Sigmoid colon (tissue), 7 donors: ENCODE data around the gene PLSCR3. TPM values are rescaled to one million over a fixed set of nuclear protein-coding genes. Genes with fewer than 3 reads are reported as not detected.

Experiments used
- DNase-seq: peaks from one replicate; pipeline ENCODE4 v3.0.0-alpha.2; 2019
- H3K27ac ChIP-seq, 4 donors: fragments of 200-600 bp; sonication (generic); one replicate each; pipeline ENCODE4 v1.5.1; 2016 to 2019; ENCODE audit warnings: mild to moderate bottlenecking in 1 of 4
- H3K27me3 ChIP-seq, 3 donors: fragments of 200-600 bp; sonication (generic); one replicate each; pipeline ENCODE4 v1.5.1; 2019; ENCODE audit warnings: mild to moderate bottlenecking in 1 of 3
- H3K36me3 ChIP-seq, 4 donors: fragments of 200-600 bp; sonication (generic); one replicate each; pipeline ENCODE4 v1.5.1; 2016 to 2019
- H3K4me1 ChIP-seq, 4 donors: fragments of 200-600 bp; sonication (generic); one replicate each; pipeline ENCODE4 v1.5.1; 2017 to 2019
- H3K4me3 ChIP-seq, 4 donors: fragments of 200-600 bp; sonication (generic); one replicate each; pipeline ENCODE4 v1.5.1; 2017 to 2019; ENCODE audit warnings: mild to moderate bottlenecking in 2 of 4, moderate library complexity in 1 of 4
- H3K9me3 ChIP-seq, 4 donors: fragments of 200-600 bp in 3 of 4; sonication (generic) in 3 of 4; one replicate each; pipeline versions ENCODE4 v1.5.1 to v1.6.1; 2013 to 2019
- EP300 ChIP-seq, 4 donors: sonication (generic); formaldehyde crosslinking; IDR thresholded peaks; one replicate each; pipeline ENCODE4 v1.6.1; 2017; ENCODE audit warnings: antibody characterized with exemption in 4 of 4
- POLR2A ChIP-seq, 2 donors: fragments of 450-650 bp; IDR thresholded peaks; one replicate each; pipeline ENCODE4 v1.6.1; 2016; ENCODE audit warnings: antibody characterized with exemption in 2 of 2, mild to moderate bottlenecking in 2 of 2, moderate library complexity in 2 of 2
- POLR2AphosphoS5 ChIP-seq, 4 donors: sonication (generic); formaldehyde crosslinking; IDR thresholded peaks; one replicate each; pipeline ENCODE4 v1.6.1; 2017; ENCODE audit warnings: antibody characterized with exemption in 4 of 4
- WGBS, 2 donors: extraction: QIAGEN DNeasy Blood & Tissue Kit; methylation state at CpG; one replicate each; pipeline ENCODE4 v1.1.7; 2013; 5-methylcytosine and 5-hydroxymethylcytosine counted together
- intact Hi-C: fragments of 100-400 bp; cut with DNase I; formaldehyde crosslinking; loops from one replicate; pipeline ENCODE4 v1.15.1; 2023
- polyA plus RNA-seq, 3 donors: library from polyadenylated mRNA; stranded (reverse); fragments of 200-250 nt; gene quantifications; one replicate each; pipeline ENCODE4 v1.2.3, GENCODE V29; 2013
- total RNA-seq, 4 donors: library from RNA; depleted of rRNA; stranded (reverse); fragments of >200 nt; gene quantifications; one replicate each; pipeline ENCODE4 v1.1.0, GENCODE V29; 2016
- TF ChIP-seq, protein P1 (sequence below), 4 experiments: fragments of 450-650 bp in 3 of 4; fragments of 200-600 bp in 1 of 4; IDR thresholded peaks; one replicate each; pipeline ENCODE4 v1.5.1; 2016 to 2019; ENCODE audit warnings: antibody characterized with exemption in 4 of 4, mild to moderate bottlenecking in 3 of 4, moderate library complexity in 2 of 4
- donor health status: healthy with polysubstance abuse.
- donor health status: Bipolar disorder and iron deficiency.
- donor health status: healthy.

PLSCR3 gene
- total and polyA plus RNA-seq, 7 donors = 10.4 to 27.2 (median 14.8) TPM

DNA sequence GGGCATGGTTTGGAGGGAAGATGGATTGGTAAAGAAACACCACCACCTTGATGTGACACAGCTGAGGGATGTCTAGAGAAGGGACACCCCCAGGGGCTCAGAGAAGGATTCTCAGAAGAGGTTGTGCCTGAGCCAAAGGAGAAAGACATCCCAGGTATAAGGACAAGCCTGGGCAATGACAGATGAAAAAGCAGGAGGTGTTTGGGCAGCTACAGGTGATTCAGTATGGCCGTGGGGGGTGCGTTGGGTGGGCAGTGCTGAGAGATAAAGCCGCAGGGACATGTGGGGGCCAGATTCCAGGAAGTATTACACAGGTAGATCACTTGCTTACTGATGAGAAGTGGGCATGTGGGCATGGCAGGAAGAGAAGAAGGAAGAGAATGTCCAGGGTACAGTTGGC, 32.4 kb downstream of the PLSCR3 start:
- Histone ChIP-seq H3K9me3 (no peaks in the 10 kb centered on the region), H3K27me3 (no peaks in the 10 kb centered on the region), H3K4me3 (no peak overlapping the region), H3K36me3 (no peaks in the 10 kb centered on the region), H3K4me1 (no peaks in the 10 kb centered on the region), H3K27ac (no peak overlapping the region)
- intact Hi-C loops = no loop called here
- no peak for DNase-seq
- WGBS, 2 donors = 63 to 82% methylated on average over 3 of the region's 3 CpGs
- no peak for TF ChIP-seq EP300 (IDR thresholded peaks at IDR 0.05)
- TF ChIP-seq POLR2AphosphoS5 (IDR thresholded peaks at IDR 0.05) = no peak
- TF ChIP-seq POLR2A (IDR thresholded peaks at IDR 0.05) = no peak
- TF ChIP-seq, protein P1, sequence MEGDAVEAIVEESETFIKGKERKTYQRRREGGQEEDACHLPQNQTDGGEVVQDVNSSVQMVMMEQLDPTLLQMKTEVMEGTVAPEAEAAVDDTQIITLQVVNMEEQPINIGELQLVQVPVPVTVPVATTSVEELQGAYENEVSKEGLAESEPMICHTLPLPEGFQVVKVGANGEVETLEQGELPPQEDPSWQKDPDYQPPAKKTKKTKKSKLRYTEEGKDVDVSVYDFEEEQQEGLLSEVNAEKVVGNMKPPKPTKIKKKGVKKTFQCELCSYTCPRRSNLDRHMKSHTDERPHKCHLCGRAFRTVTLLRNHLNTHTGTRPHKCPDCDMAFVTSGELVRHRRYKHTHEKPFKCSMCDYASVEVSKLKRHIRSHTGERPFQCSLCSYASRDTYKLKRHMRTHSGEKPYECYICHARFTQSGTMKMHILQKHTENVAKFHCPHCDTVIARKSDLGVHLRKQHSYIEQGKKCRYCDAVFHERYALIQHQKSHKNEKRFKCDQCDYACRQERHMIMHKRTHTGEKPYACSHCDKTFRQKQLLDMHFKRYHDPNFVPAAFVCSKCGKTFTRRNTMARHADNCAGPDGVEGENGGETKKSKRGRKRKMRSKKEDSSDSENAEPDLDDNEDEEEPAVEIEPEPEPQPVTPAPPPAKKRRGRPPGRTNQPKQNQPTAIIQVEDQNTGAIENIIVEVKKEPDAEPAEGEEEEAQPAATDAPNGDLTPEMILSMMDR (IDR thresholded peaks at IDR 0.05) = no peak

DNA sequence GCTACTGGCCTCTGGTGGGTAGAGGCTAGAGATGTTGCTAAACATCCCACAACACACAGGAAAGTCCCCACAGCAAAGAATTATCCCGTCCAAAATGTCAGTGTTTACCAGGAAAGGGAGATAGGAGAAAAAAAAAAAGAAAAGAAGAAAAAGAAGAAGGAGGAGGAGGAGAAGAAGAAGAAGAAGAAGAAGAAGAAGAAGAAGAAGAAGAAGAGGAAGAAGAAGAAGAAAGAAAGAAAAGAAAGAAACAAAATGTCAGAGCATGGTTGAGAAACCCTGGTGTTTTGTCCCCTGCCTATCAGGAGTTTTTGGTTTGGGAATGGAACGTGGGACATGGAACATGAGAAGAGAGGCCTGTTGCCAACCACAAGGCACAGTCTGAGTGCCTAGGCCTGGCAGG, 36.9 kb downstream of the PLSCR3 start:
- no peak for DNase-seq
- WGBS, 2 donors = 67 to 86% methylated on average over 2 of the region's 2 CpGs
- intact Hi-C loops = loop anchor here (2.0 kb wide), 2 partner anchors 37 to 47 kb away; partner anchors contain the start of genes PLSCR3 and TMEM256
- peak overlapping the region in 3 of 4 donors; percentile 5 to 54 (median 41) for H3K27ac ChIP-seq
- no peaks in the 10 kb centered on the region for H3K9me3 ChIP-seq
- peaks cover 0 to 39% (median 37%) of the 10 kb centered on the region in 4 donors for H3K4me1 ChIP-seq
- no peaks in the 10 kb centered on the region for H3K36me3 ChIP-seq
- no peak overlapping the region for H3K4me3 ChIP-seq
- no peaks in the 10 kb centered on the region for H3K27me3 ChIP-seq
- TF ChIP-seq POLR2A (IDR thresholded peaks at IDR 0.05) = no peak
- TF ChIP-seq, protein P1 (IDR thresholded peaks at IDR 0.05) = no peak
- TF ChIP-seq EP300 (IDR thresholded peaks at IDR 0.05) = no peak
- TF ChIP-seq POLR2AphosphoS5 (IDR thresholded peaks at IDR 0.05) = no peak

DNA sequence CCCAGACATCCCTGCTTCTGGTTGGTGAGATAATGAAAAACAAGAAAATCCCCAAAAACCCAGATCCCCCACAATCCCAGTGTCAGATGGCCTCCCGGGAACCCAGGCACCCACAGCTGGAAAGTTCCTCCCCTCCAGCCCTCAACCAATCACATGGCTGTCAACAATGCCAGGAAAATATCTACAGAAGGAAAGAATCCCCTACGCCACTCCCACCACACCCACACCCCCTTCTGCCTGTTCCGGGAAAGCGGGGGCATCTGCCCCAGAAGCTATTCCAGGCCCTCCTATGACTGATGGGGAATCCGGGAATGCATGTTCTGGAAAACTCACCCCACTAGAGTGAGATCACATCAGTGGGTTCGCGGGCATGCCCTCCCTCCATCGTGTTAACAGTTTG, 37.6 kb downstream of the PLSCR3 start:
- no peak overlapping the region for H3K4me3 ChIP-seq
- H3K9me3 ChIP-seq = no peaks in the 10 kb centered on the region
- H3K4me1 ChIP-seq = peaks cover 0 to 43% (median 38%) of the 10 kb centered on the region in 4 donors
- TF ChIP-seq POLR2A (IDR thresholded peaks at IDR 0.05) (no peak), POLR2AphosphoS5 (IDR thresholded peaks at IDR 0.05) (peak in 1 of 4 donors; percentile 25), EP300 (IDR thresholded peaks at IDR 0.05) (no peak)
- TF ChIP-seq, protein P1 (IDR thresholded peaks at IDR 0.05) = no peak
- H3K27me3 ChIP-seq = no peaks in the 10 kb centered on the region
- no peak for DNase-seq
- no peaks in the 10 kb centered on the region for H3K36me3 ChIP-seq
- intact Hi-C loops = loop anchor here (1.0 to 2.0 kb wide), 3 partner anchors 38 to 81 kb away; partner anchors contain the start of genes PLSCR3 and TMEM256
- WGBS, 2 donors = 59 to 70% methylated on average over 8 of the region's 8 CpGs
- peak overlapping the region; percentile 41 to 99 (median 51) for H3K27ac ChIP-seq

DNA sequence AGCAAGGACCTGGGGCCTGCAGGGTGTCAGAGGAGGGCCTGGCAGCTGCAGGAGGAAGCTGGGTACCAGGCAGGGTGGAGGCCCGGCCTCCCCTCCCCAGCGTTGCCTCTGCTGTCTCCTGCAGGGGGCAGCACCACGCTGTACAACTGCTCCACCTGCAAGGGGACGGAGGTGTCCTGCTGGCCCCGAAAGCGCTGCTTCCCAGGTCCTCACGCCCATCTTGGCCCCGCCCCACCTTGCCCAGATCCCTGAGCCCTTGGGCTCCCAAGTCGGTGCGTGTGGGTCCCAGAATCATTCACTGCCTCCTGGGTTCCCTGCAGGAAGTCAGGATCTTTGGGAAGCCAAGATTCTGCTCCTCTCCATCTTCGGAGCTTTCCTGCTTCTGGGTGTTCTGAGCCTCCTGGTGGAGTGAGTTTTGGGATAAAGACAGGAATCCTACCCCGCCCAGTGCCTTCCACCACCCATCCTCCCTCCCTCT, 38.2 kb downstream of the PLSCR3 start:
- Histone ChIP-seq H3K36me3 (no peaks in the 10 kb centered on the region), H3K4me3 (no peak overlapping the region), H3K9me3 (no peaks in the 10 kb centered on the region), H3K27ac (peak overlapping the region; percentile 41 to 99 (median 51)), H3K27me3 (no peaks in the 10 kb centered on the region), H3K4me1 (peaks cover 0 to 45% (median 38%) of the 10 kb centered on the region in 4 donors)
- WGBS, 2 donors = 5 to 10% methylated on average over 12 of the region's 12 CpGs
- intact Hi-C loops = loop anchor here (1.0 to 2.0 kb wide), 3 partner anchors 39 to 81 kb away; partner anchors contain the start of genes PLSCR3 and TMEM256
- TF ChIP-seq POLR2AphosphoS5 (IDR thresholded peaks at IDR 0.05) (peak in 2 of 4 donors; percentile 15 to 17), EP300 (IDR thresholded peaks at IDR 0.05) (no peak), POLR2A (IDR thresholded peaks at IDR 0.05) (no peak)
- TF ChIP-seq, protein P1 (IDR thresholded peaks at IDR 0.05) = peak; percentile 81 to 93 (median 86)
- peak; percentile 90 for DNase-seq
